Tibial nerve (tissue), 3 donors: ENCODE results near the gene DLK1.

Source experiments
- POLR2A ChIP-seq, 2 donors: fragments of 450-650 bp; IDR thresholded peaks; one replicate each; pipeline ENCODE4 v1.6.1; 2017; ENCODE audit warnings: antibody characterized with exemption in 2 of 2, mild to moderate bottlenecking in 2 of 2, moderate library complexity in 2 of 2
- TF ChIP-seq, protein P1 (sequence below), 5 experiments: fragments of 200-600 bp in 3 of 5; fragments of 450-650 bp in 2 of 5; sonication (generic) in 3 of 5; IDR thresholded peaks; one replicate each; pipeline ENCODE4 v1.5.1; 2016 to 2019; ENCODE audit warnings: antibody characterized with exemption in 5 of 5, mild to moderate bottlenecking in 3 of 5, moderate library complexity in 2 of 5

DNA sequence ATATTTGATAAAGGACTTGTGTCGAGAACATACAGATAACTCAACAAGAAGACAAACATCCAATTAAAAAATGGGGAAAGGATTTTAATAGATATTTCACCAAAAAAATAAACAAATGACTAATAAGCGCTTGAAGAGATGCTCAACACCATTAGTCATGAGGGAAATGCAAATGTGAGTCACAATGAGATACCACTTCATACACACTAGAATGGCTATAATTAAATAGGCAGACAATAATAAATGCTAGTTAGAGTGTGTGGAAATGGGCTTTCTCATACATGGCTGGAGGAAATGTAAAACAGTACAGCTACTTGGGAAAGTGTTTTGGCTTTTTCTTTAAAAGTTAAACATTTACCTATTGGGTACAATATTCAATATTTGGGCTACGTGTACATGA is 34.8 kb downstream of the DLK1 start:
- TF ChIP-seq POLR2A (IDR thresholded peaks at IDR 0.05) = no peak
- TF ChIP-seq, protein P1, sequence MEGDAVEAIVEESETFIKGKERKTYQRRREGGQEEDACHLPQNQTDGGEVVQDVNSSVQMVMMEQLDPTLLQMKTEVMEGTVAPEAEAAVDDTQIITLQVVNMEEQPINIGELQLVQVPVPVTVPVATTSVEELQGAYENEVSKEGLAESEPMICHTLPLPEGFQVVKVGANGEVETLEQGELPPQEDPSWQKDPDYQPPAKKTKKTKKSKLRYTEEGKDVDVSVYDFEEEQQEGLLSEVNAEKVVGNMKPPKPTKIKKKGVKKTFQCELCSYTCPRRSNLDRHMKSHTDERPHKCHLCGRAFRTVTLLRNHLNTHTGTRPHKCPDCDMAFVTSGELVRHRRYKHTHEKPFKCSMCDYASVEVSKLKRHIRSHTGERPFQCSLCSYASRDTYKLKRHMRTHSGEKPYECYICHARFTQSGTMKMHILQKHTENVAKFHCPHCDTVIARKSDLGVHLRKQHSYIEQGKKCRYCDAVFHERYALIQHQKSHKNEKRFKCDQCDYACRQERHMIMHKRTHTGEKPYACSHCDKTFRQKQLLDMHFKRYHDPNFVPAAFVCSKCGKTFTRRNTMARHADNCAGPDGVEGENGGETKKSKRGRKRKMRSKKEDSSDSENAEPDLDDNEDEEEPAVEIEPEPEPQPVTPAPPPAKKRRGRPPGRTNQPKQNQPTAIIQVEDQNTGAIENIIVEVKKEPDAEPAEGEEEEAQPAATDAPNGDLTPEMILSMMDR (IDR thresholded peaks at IDR 0.05) = no peak
